ENCODE data around the gene TARBP2. TPM values are rescaled to one million over a fixed set of nuclear protein-coding genes. Genes with fewer than 3 reads are reported as not detected.

TARBP2 gene
- total RNA-seq, 1 donor from 2014 or later, result 38.3 TPM

- DNase-seq (ENCODE audit: low spot score), result no peak
Measured at GRCh38 chr12:53552361-53553327, 51.6 kb downstream of the TARBP2 start.

Other genes starting within 250 kb of the TARBP2 start
- gene ESPL1, start 233.0 kb upstream of the TARBP2 start, total RNA-seq, result 2.3 TPM
- 468 TPM for gene PFDN5, start 205.7 kb upstream of the TARBP2 start, total RNA-seq
- 50.0 TPM for gene MYG1, start 201.6 kb upstream of the TARBP2 start, total RNA-seq
- gene AAAS, start 179.7 kb upstream of the TARBP2 start, total RNA-seq, result 44.1 TPM
- not detected for gene SP7, start 164.9 kb upstream of the TARBP2 start, total RNA-seq
- 104 TPM for gene SP1, start 121.1 kb upstream of the TARBP2 start, total RNA-seq
- gene AMHR2, start 77.4 kb upstream of the TARBP2 start, total RNA-seq, result not detected
- gene PRR13, start 59.5 kb upstream of the TARBP2 start, total RNA-seq, result 210 TPM
- 675 TPM for gene PCBP2, start 49.2 kb upstream of the TARBP2 start, total RNA-seq
- 19.9 TPM for gene MAP3K12, start 1.8 kb upstream of the TARBP2 start, total RNA-seq
- gene NPFF, start 6.2 kb downstream of the TARBP2 start, total RNA-seq, result not detected
- gene ATF7, start 125.1 kb downstream of the TARBP2 start, total RNA-seq, result 58.3 TPM
- gene ATP5MC2, start 174.8 kb downstream of the TARBP2 start, total RNA-seq, result 341 TPM
- gene CALCOCO1, start 226.2 kb downstream of the TARBP2 start, total RNA-seq, result 111 TPM